ENCODE measurements around the gene ZNF423.

- TF ChIP-seq ZNF274 (IDR thresholded peaks at IDR 0.05; ENCODE audit: low read depth, low read length) (no peak), YY1 (IDR thresholded peaks at IDR 0.05; ENCODE audit: insufficient read depth, insufficient read length) (no peak)
Measured at GRCh38 chr16:49544828-49545227, 311.1 kb downstream of the ZNF423 start.
